HG03175 (cell line): ENCODE results near the gene AKAP13.

Experiments
- ATAC-seq: cut with Tn5 transposase; IDR thresholded peaks from one replicate; pipeline ENCODE4 v1.9.1; 2021; ENCODE audit warnings: mild to moderate bottlenecking, moderate library complexity; ENCODE audit not compliant: unreplicated experiment

Gene AKAP13

GRCh38 chr15:85685356-85685755, 305.0 kb downstream of the AKAP13 start:
- ATAC-seq: no peak

GRCh38 chr15:85687329-85687728, 306.9 kb downstream of the AKAP13 start:
- no peak for ATAC-seq

DNA sequence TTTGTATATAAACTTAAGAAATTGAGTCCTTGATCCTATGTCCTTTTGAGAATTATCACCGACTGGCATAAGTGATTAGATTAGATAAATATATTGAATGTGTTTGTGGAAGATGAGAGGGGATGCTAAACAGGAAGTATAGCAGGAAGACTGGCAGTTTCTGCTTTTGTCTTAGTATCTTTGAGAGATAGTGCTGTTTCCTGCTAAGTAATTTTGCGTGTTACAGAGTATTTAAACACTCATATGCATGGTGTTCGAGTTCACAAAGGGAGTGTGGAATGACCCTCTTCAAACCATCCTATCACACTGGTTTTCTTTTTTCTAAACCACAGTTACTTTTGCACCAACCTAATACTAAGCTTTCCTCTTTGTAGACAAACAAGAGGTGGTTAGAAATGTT, 308.3 kb downstream of the AKAP13 start:
- ATAC-seq: no peak

- ATAC-seq: peak; percentile 36
Measured at GRCh38 chr15:85689729-85690128, 309.3 kb downstream of the AKAP13 start.

DNA sequence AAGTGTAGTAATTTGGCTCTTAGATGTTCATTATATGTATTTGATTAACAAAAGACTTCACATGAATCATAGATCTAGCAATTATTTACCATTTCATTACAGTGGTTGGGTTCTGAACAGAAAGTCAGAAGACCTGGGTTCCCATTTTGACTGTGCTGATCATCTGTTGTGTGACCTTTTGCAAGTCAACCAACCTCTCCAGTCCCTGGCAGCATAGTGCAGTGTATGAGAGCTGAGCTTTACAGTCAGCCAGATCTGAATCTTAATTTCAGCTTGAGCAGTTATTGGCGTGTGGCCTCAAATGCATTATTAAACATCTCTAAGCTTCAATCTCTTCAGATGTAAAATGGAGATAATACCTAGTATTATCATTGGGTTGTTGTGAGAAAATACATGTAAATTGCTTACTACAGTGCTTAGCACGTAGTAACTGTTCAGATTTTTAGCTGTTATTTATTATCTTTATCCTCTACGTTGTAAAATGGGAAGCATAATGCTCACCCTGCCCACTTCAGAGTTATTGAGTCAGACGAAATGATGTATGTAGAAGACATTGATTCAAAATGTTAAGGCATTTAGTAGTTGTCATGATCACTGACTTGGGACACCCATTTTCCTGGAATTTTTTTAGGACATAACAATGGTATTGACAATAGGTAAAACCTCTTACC, 310.3 kb downstream of the AKAP13 start:
- ATAC-seq: peak; percentile 38

- ATAC-seq: peak; percentile 56
Measured at GRCh38 chr15:85691350-85692240, 311.2 kb downstream of the AKAP13 start.

DNA sequence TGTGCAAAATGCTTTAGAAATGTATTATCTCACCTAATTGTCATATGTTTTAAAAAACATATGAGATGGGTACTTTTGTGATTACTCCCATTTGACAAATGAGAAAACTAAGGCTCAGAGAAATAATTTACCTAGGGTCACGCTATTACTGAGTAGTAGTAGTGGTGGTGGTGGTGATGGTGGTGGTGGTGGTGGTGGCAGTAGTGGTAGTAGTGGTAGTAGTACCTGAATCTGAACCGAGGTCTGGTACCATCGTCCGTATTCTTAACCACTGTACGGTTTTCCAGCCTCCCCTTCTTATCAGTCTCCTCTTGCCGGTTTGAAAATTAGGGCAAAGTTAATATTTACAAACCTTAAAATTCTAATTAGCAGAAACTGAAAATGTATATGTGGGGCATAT, 311.9 kb downstream of the AKAP13 start:
- ATAC-seq: no peak

GRCh38 chr15:85692873-85693272, 312.5 kb downstream of the AKAP13 start:
- peak; percentile 64 for ATAC-seq

DNA sequence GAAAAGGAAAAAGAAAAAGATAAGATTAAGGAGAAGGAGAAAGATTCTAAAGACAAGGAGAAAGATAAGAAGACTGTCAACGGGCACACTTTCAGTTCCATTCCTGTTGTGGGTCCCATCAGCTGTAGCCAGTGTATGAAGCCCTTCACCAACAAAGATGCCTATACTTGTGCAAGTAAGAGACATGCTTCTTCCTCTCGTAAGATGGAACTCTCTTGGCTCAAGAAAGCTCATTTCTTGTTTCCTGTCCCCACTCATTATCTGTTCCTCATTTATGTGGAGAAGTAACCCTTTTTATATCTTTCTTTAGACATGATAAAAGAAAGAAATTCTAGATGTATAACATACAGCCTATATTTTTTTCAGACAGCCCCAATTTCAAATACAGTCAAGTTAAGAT, 312.9 kb downstream of the AKAP13 start:
- ATAC-seq: peak; percentile 6

- ATAC-seq: no peak
Measured at GRCh38 chr15:85694091-85694490, 313.7 kb downstream of the AKAP13 start.

DNA sequence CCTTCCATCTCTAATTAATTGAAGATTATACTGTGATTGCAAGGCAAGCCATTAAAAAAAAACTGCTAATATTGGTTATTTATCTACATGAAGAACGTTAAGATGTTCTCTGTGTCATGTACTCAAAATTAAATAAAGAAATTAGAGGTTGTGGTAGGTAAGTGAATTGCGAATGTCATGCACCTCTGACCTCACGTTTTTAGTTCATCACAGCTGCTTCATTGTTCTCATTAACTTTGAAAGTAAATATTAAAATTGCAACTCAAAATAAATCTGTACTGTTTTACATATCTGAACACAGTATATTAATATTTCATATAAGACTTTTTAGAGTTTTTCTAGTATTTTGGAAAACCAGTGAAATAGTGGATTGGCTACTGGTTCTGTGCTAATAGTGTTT, 320.4 kb downstream of the AKAP13 start:
- ATAC-seq: no peak

DNA sequence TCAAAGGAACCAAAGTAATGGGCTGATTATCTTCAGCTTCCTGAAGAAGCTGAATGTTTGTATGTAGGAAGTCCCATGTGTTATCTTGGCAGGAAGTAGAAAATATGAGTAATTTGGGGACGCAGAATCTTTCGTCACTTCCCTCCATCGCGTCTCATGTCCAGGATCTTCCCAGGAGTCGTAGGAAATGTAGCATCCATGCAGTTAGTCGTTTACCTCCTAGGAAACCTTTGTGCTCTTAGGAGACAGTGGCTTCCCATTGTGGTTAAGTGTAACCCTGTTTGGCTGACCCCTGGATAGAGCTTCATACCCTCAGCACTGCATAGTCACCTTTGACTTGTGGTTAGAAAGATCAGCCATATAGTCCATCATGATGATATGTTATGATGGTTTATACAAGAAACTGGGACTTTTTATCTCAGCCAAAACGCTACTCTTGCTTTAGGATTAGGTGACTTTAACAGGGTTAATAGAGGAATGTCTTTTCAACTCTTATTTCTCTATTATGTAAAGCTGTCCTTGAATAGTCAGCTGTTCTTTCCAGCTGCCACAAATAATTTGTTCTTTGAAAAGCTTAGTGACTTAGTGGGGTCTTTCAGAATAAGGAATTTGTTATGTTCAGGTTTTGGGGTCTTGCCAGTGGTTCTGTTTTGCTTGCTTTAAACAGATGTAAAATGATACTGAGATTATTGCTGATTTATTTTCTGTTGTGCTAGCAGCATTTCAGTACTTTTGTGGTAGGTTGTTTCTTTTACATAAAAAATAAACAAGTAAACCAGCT, 322.1 kb downstream of the AKAP13 start:
- ATAC-seq: no peak

GRCh38 chr15:85704066-85704465, 323.7 kb downstream of the AKAP13 start:
- no peak for ATAC-seq

GRCh38 chr15:85704720-85705429, 324.5 kb downstream of the AKAP13 start:
- ATAC-seq: no peak

- ATAC-seq: peak; percentile 40
Measured at GRCh38 chr15:85706779-85707518, 326.5 kb downstream of the AKAP13 start.

- peak; percentile 19 for ATAC-seq
Measured at GRCh38 chr15:85707519-85708338, 327.3 kb downstream of the AKAP13 start.

DNA sequence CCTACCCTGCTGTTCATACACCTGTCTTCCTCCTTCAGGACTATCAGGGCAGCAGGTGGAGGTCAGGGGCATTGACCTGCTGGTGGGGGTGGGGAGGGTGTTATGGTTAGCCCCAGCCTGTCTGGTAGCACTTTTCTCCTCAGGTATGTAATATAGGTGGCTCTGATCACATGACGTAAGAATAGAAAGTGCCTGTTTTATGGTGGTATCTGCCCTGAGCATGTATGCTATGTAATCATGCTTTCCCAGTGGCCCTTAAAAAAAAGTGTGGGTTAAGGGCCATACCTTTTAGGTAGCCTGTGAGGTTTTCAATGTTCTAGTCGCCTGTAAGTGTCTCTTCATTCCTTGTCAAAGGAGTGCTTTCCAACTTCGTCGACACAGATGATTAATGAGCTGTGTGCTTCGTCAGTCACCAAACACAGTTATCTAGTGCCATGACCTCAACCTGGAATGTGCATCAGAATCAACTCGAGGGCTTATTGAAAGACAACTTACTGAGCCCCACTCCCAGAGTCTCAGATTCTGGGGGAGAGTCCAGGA, 328.1 kb downstream of the AKAP13 start:
- no peak for ATAC-seq

DNA sequence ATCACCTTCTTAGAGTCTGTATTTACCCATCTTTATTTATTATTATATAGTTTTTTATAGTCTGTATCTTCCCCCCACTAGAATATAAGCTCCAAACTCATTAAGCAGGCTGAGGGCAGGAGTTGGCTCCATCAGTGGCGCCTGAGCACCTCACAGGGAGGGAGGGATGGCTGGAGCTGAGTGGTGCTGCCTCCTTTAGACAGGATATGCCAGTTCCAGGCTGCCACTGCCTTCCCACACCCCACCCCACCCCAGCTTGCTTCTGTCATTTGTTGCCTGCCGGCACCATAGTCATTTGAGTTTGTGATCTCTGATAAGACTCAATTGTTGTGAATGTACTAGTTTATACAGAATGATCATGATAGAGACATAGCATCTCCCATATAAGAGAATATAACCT, 328.8 kb downstream of the AKAP13 start:
- no peak for ATAC-seq

DNA sequence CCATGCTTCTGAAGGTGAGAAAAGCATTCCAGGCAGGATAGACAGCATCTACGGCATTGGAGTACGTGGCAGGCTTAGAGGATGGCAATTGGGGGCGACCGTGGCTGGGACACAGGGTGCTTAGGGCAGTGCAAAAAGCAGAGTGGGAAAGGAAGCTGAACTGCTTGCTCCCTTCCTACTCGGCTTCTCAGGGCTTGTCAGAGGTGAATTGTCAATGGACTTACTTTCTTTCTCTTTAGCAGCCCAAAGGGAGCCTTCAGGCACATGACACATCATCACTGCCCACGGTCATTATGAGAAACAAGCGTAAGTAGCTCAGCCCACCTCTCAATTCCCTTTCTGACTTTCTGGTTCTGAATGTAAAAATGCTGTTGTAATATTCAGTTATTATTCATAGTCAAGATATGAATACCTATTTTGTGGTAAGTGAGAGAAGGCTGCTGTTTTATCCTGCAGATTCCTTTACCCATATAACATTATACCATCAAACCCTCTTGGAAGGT, 330.0 kb downstream of the AKAP13 start:
- peak; percentile 37 for ATAC-seq
